ENCODE data around the gene EBP.
A peak's percentile ranks its signal among the peaks of the same experiment; 100 is the strongest.
"Not testable (repeated sequence)": the region's sequence is repeated elsewhere in the genome, so short reads cannot be mapped to it uniquely, and the experiment has no call there.

The EBP gene

GRCh38 chrX:48522291-48522690 lies 683 bp downstream of the EBP start:
- no peak for DNase-seq (ENCODE audit: low read depth in 2 of 2, low spot score in 1 of 2)

GRCh38 chrX:48523682-48524081 lies 2.1 kb downstream of the EBP start:
- no peak for DNase-seq (ENCODE audit: low read depth in 2 of 2, low spot score in 1 of 2)

GRCh38 chrX:48525853-48526252 lies 4.2 kb downstream of the EBP start:
- not testable (repeated sequence) for DNase-seq (ENCODE audit: low read depth in 2 of 2, low spot score in 1 of 2)

- no peak for DNase-seq (ENCODE audit: low read depth in 2 of 2, low spot score in 1 of 2)
Measured at GRCh38 chrX:48530736-48531135, 9.1 kb downstream of the EBP start.

- no peak for DNase-seq (ENCODE audit: low read depth in 2 of 2, low spot score in 1 of 2)
Measured at GRCh38 chrX:48531358-48531959, 9.9 kb downstream of the EBP start.

- DNase-seq (ENCODE audit: low read depth in 2 of 2, low spot score in 1 of 2), result no peak
Measured at GRCh38 chrX:48532161-48532560, 10.6 kb downstream of the EBP start.

GRCh38 chrX:48533165-48533564 lies 11.6 kb downstream of the EBP start:
- no peak for DNase-seq (ENCODE audit: low read depth in 2 of 2, low spot score in 1 of 2)

- no peak for DNase-seq (ENCODE audit: low read depth in 2 of 2, low spot score in 1 of 2)
Measured at GRCh38 chrX:48538641-48539344, 17.2 kb downstream of the EBP start.

- peak; percentile 85 to 93 for DNase-seq (ENCODE audit: low read depth in 2 of 2, low spot score in 1 of 2)
Measured at GRCh38 chrX:48539345-48540027, 17.9 kb downstream of the EBP start, which contains the start of gene TBC1D25. TSS of gene TBC1D25 (plus strand) at chrX:48539714. CDS start at chrX:48539798, 84 bp downstream.

- peak in 1 of 2 donors; percentile 31 for DNase-seq (ENCODE audit: low read depth in 2 of 2, low spot score in 1 of 2)
Measured at GRCh38 chrX:48540028-48540375, 18.4 kb downstream of the EBP start.

- DNase-seq (ENCODE audit: low read depth in 2 of 2, low spot score in 1 of 2), result no peak
Measured at GRCh38 chrX:48540480-48540879, 18.9 kb downstream of the EBP start.

GRCh38 chrX:48541140-48541814 lies 19.7 kb downstream of the EBP start:
- no peak for DNase-seq (ENCODE audit: low read depth in 2 of 2, low spot score in 1 of 2)

- DNase-seq (ENCODE audit: low read depth in 2 of 2, low spot score in 1 of 2), result no peak
Measured at GRCh38 chrX:48548871-48549270, 27.3 kb downstream of the EBP start.

- DNase-seq (ENCODE audit: low read depth in 2 of 2, low spot score in 1 of 2), result not testable (repeated sequence)
Measured at GRCh38 chrX:48555731-48556325, 34.2 kb downstream of the EBP start.

- no peak for DNase-seq (ENCODE audit: low read depth in 2 of 2, low spot score in 1 of 2)
Measured at GRCh38 chrX:48558271-48558670, 36.7 kb downstream of the EBP start.

- DNase-seq (ENCODE audit: low read depth in 2 of 2, low spot score in 1 of 2), result no peak
Measured at GRCh38 chrX:48559636-48560035, 38.0 kb downstream of the EBP start.

GRCh38 chrX:48560056-48560455 lies 38.4 kb downstream of the EBP start:
- DNase-seq (ENCODE audit: low read depth in 2 of 2, low spot score in 1 of 2), result no peak

- no peak for DNase-seq (ENCODE audit: low read depth in 2 of 2, low spot score in 1 of 2)
Measured at GRCh38 chrX:48560681-48561080, 39.1 kb downstream of the EBP start.

GRCh38 chrX:48569958-48570357 lies 48.4 kb downstream of the EBP start:
- no peak for DNase-seq (ENCODE audit: low read depth in 2 of 2, low spot score in 1 of 2)

GRCh38 chrX:48573690-48574269 lies 52.2 kb downstream of the EBP start:
- peak in 1 of 2 donors; percentile 1 for DNase-seq (ENCODE audit: low read depth in 2 of 2, low spot score in 1 of 2)

All from stimulated activated CD8-positive, alpha-beta memory T cell treated with anti-CD3 and anti-CD28 coated beads, Interleukin-4, amount 100 ng/mL, for 1 hour (primary cell).